Cortex of kidney (tissue), 1 donor: ENCODE data around the gene RNLS.
"Not testable (repeated sequence)": the region's sequence is repeated elsewhere in the genome, so short reads cannot be mapped to it uniquely, and the experiment has no call there.

Experiments used
- DNase-seq: peaks from one replicate; lab custom pipeline; 2025; lab: John Stamatoyannopoulos, UW

RNLS gene

DNA sequence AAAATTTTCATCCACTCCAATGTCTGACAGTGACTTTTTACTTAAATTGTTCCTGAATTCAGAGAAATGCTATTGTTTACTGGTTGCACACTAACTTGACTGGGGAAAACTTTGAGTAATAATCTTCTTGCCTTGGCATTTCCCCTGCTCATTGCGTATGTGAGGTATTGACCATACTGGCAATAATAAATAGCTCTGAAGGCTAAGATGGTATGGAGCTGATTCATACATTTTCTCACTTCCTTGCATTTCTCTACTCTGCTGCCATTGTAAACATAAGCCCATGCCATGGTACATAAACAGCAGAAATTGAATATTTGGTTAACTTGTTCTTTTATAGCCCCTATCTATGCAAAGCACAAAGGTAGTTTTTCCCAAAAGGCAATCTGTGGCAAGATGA is 290.0 kb downstream of the RNLS start:
- DNase-seq: no peak

DNA sequence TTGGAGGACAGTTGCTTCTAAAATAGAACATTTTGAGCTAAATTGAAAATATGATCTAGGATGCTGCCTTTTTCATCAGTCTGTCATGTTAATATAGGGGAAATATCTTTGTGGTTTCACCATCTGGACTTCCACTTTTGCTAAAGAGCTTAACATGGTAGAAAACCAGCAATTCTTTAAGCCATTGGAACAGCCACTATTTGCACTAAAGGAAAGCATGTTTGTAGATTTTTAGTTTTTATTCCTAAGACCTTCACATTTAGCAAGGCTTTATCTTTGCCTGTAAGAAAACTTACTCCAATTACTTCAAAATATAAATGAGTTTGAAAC is 291.0 kb downstream of the RNLS start:
- DNase-seq: no peak

DNA sequence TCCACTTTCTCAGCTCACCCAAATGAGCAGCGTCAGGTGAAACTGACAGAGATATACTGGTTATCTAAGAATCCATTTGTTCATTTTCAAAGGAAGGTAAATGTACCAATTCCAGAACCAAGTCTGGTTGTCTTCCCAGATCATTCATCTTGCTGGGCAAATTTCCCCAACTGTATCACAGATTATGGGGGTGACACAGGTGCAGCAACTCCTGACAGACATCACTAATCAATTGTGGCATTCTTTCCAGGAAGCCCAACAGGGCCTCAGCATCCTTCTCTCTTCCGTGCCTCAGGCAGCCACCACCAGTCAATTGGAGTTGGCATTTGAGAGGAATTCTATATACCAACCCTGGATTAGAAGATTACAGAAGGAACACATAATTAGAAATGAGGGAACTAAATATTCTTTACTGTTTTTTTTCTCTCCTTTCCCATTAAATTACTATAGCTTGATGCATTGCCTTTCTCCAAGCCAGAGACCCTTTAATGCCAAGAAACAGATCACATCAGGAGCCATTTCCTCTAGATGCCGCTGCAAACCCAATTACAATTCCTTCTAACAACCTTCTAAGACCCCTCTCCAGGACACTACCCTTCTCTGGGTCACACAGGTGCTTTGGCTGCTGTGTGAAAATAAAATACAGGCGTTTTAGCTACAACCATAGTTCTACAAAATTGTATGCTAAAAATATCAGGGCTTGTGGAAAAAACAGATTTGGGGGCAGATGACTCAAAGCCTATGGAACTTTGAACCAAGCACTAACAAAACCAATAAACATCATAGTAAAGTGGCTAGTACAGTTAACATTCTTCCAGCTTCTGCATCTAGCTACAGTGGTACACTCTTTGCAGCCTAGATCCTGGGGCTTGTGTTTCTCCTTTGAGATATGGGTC is 291.6 kb downstream of the RNLS start:
- DNase-seq: no peak

GRCh38 chr10:88289342-88289741 is 293.8 kb downstream of the RNLS start:
- DNase-seq: no peak

GRCh38 chr10:88288320-88289059 is 294.6 kb downstream of the RNLS start:
- no peak for DNase-seq

DNA sequence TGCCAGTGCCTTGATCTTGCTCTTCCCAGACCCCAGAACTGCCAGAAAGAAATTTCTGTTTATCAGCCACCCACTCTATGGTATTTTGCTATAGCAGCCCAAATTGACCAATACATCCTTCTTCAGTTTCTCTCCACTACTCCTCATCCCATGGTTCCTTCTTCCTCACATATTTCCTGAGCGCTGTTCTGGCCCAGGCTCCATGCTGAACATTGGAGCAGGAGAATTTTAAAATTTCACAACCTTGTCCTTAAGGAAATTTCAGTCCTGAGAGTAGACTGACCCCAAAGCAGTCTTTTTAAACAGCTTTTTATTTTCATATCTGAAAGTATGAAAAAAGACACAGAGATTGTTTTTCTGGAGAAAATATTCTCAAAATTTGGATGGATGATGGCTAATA is 297.1 kb downstream of the RNLS start:
- DNase-seq: no peak

DNA sequence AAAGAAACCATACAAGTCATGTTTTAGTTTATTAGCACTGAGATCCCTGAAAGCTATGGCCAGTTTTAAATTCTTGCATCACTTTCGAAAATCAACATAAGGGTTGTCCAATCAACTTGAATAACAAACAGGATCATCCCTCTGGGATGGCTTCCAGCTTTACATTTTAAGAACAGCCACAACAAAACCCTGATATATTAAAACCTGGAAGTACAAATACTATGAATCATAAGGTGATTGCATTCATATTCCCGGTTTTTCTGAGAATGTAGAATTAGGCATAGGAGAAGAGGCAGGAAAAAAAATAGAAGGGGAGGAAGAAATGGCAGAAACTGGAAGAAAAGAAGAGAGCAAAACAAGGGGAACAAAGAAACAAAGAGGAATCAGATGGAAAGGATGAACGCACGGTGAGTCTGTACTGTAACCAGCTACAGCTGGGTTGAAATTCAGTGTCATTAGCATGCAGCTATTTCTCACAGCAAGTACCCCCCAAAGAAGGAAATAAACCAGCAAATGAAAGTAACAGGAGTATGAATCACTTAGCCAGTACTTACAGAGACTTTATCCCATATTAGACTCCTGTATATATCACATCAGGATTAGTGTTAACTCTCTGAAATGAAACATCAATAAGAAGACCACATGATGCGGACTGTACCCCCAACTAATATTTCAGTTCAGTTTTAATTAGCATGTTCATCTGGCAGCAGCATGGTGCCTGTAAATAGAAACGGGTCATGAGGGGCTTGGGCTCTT is 301.3 kb downstream of the RNLS start:
- DNase-seq: no peak

- DNase-seq: no peak
These were observed 302.6 kb downstream of the RNLS start for GRCh38 chr10:88280518-88280917.

GRCh38 chr10:88278912-88279311 is 304.2 kb downstream of the RNLS start:
- no peak for DNase-seq

DNA sequence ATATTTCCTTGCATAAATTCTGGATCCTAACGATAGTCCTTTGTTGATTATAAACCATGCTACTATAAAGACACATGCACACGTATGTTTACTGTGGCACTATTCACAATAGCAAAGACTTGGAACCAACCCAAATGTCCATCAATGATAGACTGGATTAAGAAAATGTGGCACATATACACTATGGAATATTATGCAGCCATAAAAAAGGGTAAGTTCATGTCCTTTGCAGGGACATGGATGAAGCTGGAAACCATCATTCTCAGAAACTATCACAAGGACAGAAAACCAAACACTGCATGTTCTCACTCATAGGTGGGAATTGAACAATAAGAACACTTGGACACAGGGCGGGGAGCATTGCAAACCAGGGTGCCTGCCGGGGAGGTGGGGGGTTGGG is 306.2 kb downstream of the RNLS start:
- not testable (repeated sequence) for DNase-seq

GRCh38 chr10:88274286-88274685 is 308.8 kb downstream of the RNLS start:
- no peak for DNase-seq

- no peak for DNase-seq
These were observed 309.6 kb downstream of the RNLS start for GRCh38 chr10:88273567-88273966.

- no peak for DNase-seq
These were observed 311.2 kb downstream of the RNLS start for GRCh38 chr10:88271761-88272543.

- no peak for DNase-seq
These were observed 312.0 kb downstream of the RNLS start for GRCh38 chr10:88270871-88271713.

DNA sequence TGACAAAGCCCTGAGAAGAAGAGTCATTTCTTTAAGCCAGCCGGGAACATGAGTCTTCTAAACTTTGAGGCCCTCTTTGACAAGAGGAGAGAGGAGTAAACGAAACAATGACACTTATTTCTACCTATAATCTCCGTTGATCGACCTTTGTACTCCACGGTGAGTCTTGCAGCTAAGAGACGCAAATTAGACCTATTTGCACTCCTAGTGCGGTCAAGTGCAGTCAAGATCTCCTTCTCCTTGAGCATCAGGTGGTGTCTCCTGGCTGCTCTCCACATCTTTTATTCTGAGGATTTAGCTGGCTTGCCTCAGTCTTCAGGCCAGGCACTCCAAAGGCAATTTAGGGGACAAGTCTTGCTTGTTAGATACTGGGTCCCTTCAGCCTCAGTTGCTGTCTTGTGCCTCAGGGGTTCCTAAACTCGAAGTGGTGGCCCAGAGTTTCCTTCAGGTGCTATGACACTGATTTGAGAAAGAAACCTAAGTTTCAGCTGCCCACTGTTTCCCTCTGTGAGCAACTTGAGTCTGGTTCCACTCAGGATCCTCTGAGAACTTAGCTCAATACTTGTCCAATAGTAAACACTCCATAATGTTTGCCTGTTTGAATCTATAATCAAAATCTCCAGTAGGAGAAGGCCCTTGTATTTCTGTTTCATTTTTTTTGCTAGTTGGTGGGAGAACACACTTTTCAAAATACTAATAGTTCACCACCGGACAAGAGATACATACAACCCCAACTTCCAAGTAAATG is 312.9 kb downstream of the RNLS start:
- no peak for DNase-seq

- DNase-seq: no peak
These were observed 320.4 kb downstream of the RNLS start for GRCh38 chr10:88262591-88263234.

GRCh38 chr10:88261152-88261551 is 322.0 kb downstream of the RNLS start:
- no peak for DNase-seq

DNA sequence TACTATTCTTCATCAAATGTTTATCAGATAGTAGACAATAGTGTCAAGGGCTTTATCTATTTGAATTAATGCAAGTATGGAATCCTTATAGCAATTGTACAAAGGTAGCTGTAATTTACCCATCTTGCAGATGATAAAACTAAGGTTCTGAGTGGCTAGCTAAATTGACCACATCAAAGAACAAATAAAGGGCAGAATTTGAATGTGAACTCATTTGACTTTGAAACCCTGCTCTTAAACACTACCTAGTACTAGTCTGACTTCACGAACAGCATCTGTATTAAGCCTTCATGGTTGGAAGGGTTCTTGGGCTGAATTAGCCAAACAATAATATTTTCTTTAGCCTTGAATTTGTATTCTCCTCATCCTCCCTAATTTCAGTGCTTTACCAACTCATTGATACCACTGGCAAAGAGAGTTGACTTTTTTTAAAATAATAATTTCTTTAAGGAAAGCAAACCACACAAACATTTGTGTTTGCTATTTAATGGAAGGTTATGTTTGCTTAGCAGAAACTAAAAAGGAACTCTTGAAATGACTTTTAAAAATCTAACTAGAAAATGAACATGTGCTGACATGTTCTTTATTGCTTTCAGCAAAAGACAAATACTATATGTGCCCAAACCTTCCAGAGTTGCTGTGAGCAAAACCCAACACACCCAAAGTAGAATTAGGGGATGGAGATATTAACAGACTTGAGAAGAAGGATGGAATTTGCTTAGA is 322.6 kb downstream of the RNLS start:
- DNase-seq: no peak

- no peak for DNase-seq
These were observed 323.7 kb downstream of the RNLS start for GRCh38 chr10:88259381-88259780.
